IPS-NIHi7 (cell line): ENCODE results near the gene PRMT5.
A peak's percentile ranks its signal among the peaks of the same experiment; 100 is the strongest.

Experiments used
- DNase-seq: peaks from one replicate; pipeline ENCODE4 v3.0.0; 2012; ENCODE audit warnings: mixed read lengths; ENCODE audit errors: extremely low spot score

PRMT5 gene

GRCh38 chr14:22897357-22897756, 31.8 kb downstream of the PRMT5 start:
- DNase-seq = no peak

GRCh38 chr14:22896760-22897159, 32.4 kb downstream of the PRMT5 start:
- no peak for DNase-seq

DNA sequence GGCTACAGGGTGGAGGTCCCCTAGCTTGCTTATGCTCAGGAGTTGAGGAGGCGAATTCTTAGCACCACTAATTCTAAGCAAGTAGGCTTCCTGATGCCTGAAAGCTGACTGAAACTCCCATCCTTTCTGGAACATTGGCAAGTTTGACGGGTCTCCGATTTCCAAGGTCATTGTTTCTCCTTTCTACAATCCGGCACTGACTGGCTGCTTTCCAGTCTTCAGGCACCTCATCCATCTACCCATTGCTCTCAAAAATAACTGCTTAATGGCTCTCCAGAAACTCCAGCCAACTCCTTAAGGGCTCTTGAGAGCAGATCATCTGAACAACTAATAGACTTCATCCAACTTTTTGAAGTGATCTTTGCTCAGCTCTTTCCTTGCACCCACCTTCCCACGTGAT, 32.8 kb downstream of the PRMT5 start:
- DNase-seq = no peak

GRCh38 chr14:22895402-22895801, 33.8 kb downstream of the PRMT5 start:
- no peak for DNase-seq

DNA sequence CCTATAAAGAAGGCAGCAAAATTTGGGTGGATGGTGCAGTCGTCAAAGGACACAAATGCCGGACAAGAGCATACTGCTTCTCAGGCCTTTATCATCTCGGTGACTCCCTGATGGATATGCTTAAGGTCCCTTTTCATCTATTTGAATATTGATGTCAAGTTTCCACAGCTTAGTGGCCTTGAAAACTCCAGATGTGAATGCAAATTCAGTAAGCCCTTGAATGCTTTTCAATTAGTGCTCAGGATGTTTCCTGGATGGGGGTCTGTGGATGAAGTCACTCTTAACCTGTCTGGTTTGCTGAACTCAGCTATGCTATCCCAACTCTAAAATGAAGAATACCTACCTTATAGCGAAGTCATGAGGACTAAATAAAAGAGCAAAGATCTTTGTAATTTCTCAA, 35.5 kb downstream of the PRMT5 start:
- DNase-seq = no peak

GRCh38 chr14:22892488-22892887, 36.7 kb downstream of the PRMT5 start:
- no peak for DNase-seq

GRCh38 chr14:22890416-22890815, 38.8 kb downstream of the PRMT5 start:
- no peak for DNase-seq

- DNase-seq = no peak
Measured at GRCh38 chr14:22888662-22889061, 40.5 kb downstream of the PRMT5 start.

- DNase-seq = no peak
Measured at GRCh38 chr14:22887990-22888378, 41.2 kb downstream of the PRMT5 start.

GRCh38 chr14:22887260-22887989, 41.8 kb downstream of the PRMT5 start:
- peak; percentile 77 for DNase-seq

DNA sequence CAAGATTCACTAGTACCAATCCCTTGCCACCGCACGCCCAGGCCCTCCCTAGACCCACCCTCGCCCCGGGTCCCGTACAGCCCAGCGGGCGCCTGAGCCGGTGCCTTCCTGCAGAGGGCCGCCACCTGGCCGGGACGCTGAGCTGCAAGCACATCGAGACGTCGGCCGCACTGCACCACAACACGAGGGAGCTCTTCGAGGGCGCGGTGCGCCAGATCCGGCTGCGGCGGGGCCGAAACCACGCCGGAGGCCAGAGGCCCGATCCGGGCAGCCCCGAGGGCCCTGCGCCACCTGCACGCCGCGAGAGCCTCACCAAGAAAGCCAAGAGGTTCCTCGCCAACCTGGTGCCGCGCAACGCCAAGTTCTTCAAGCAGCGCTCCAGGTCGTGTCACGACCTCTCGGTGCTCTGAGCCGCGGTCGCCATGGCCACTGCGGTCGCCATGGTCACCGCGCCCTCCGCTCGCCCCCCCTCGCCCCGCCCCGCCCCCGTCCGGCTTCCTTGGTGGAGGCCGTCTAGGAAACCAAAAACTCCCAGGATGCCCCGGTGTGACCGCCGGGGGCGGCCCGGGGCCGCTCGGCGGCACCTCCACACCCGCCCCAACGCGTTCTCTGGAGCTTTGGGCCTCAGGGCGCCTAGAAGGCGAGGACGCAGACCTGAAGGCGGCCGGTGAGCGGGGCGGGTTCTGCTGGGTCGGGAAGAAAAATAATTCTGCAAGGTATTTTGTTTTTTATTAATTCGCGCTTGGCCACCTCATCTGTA, 42.5 kb downstream of the PRMT5 start:
- DNase-seq = peak; percentile 77

DNA sequence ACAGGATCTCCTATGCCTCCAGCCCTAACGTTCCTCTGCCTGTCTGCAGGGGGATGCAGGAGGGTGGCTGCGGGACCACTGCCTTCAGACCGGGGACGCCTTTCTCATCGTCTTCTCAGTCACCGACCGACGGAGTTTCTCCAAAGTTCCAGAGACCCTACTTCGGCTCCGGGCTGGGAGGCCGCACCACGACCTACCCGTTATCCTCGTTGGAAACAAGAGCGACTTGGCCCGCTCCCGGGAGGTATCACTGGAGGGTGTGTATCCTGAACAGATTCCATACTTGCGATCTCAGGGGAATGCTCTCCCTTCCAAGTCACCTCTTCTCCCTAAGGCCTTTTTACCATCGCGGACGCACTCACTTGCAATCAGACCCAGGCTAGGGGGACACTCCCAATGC, 43.2 kb downstream of the PRMT5 start:
- no peak for DNase-seq

DNA sequence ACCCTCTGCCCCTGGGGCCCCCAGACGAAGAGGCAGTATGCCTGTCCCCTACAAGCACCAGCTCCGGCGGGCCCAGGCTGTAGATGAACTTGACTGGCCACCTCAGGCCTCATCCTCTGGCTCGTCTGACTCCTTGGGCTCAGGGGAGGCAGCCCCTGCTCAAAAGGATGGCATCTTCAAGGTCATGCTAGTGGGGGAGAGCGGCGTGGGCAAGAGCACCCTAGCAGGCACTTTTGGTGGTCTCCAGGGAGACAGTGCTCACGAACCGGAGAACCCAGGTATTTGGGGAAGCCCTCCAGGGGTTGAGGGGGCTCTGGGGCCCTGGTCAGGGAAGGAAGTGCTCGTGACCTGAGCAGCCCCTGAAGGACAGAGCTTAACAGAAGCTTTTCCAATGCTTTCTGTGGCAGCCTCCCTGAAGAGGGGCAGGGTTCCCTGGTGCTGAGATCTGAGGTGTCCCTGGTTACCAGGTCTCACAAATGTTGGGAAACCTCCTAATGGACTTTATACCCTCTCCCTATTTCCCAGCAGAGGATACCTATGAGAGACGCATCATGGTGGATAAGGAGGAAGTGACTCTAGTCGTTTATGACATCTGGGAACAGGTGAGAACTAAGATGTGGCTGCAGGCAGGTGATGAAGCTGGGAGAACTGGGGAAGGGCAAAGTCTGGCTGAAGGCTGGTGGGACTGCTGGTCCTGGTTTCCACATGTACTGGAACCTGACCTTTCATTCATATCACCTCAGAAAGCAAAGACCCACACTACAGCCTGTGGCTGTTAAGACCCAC, 44.2 kb downstream of the PRMT5 start:
- no peak for DNase-seq

DNA sequence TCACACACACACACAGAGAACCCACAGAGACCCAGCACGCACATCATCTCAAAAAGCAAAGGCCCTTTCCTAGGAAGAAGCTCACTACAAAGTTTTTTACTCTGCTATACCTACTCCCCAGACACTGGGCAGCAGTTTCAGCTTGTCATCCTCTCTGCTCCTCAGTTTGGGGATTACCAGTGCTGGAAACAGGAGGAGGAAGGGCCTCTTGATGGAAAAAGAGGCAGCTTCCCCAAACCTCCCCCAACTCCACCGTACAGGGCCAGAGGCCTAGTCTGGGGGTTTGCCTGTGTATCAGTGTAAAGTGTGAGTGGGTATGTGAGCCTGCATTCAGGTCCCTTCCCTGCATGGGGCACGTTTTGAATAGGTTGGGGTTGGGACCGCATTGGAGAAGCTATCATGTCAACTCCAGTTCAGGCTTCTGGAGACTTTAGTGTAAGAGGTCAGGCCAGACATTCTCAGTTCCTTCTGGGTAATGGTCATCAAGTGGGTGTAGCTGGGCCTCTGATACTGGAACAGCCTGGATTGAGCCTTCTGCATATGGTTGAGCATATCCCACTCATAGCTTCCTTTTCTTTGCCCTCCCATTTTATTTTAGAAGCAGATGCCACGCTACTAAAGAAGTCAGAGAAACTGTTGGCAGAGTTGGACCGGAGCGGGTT, 45.0 kb downstream of the PRMT5 start:
- DNase-seq = no peak

DNA sequence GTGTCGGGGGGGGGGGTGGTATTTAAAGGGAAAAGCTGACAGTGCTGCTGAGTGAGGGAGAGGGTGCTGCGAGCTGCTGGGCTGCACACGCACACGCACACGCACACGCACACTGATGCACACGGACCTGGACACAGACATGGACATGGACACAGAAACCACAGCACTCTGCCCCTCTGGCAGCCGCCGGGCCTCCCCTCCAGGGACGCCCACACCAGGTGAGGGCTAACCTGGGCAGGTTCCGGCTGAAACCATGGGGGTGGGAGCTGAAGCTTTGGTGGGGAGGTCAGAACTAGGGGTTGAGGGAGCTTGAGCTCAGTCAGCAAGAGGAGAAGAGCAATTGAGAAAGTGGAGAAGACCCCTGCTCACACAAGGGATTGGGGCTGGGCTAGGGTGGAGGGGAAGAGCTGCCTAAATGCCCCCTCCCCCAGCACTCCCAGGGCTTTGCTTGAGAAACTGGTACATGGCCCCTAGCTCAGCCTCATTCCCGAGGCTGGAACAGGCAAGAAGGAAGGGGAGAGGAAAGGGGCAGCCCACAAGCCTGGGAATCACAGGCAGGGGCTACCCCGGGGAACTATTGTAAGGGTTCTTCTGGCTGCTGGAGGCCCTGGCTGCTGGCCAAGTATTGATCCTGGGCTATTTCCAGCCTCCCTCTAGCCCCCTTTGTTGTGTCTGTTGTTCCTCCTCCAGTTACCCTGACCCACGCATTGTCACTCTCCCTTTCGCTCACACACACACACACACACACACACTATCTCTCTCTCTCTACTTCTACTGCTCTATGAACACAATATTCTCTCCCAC, 45.8 kb downstream of the PRMT5 start, which contains the start of gene REM2:
Gene REM2 (plus strand): TSS at position 50 of the 804 bp plus-strand sequence. CDS start 66 bp downstream, at position 116.
- DNase-seq = peak; percentile 40

DNA sequence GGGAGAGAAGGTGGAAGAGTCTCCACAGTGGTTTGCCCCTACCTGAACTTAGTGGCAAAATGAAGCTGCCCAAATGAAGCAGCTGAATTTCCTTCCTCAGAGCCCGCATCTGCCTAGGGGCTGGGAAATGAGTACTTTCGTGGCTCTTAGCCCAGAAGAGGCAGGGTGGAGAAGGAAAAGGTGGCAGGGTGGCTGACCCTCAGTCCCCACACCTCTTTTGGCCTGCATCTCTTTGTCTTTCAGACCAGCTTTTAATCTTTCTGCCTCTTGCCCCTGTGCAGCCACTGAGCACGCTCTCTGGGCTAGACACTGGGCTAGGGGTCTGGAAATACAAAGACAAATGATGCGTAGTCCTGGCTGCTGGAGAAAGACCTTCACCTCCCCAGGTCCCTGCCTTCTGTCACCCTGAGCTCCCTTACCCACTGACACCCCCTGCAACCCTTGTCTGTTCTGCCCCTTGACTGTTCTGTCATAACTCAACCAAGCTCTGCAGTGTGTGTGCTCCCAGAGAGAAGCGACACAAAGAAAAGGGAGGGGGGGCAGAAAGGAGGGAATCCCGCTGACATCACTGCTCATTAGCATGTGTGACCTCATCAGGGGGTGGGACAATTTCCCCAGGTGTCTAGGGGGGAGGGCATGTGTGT, 46.5 kb downstream of the PRMT5 start:
- DNase-seq = peak; percentile 80

DNA sequence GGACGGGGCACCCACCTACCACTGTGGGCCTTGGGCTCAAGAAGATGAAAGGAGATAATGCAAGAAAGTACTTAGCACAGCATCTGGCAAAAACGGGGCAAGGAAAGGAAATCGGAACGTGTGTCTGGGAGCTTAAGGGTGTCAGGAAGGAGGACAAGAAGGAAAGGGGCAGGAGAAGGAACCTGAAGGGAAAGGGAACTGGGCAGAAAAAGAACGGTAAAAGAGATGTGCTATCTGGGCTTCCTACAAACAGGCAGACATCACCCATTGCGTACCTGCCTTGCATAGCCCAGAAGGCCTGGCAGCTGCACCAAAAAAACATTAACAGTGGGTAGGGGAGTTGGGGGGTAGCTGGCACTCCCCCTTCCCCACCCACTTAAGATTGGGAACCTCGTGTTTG, 47.1 kb downstream of the PRMT5 start:
- DNase-seq = no peak

DNA sequence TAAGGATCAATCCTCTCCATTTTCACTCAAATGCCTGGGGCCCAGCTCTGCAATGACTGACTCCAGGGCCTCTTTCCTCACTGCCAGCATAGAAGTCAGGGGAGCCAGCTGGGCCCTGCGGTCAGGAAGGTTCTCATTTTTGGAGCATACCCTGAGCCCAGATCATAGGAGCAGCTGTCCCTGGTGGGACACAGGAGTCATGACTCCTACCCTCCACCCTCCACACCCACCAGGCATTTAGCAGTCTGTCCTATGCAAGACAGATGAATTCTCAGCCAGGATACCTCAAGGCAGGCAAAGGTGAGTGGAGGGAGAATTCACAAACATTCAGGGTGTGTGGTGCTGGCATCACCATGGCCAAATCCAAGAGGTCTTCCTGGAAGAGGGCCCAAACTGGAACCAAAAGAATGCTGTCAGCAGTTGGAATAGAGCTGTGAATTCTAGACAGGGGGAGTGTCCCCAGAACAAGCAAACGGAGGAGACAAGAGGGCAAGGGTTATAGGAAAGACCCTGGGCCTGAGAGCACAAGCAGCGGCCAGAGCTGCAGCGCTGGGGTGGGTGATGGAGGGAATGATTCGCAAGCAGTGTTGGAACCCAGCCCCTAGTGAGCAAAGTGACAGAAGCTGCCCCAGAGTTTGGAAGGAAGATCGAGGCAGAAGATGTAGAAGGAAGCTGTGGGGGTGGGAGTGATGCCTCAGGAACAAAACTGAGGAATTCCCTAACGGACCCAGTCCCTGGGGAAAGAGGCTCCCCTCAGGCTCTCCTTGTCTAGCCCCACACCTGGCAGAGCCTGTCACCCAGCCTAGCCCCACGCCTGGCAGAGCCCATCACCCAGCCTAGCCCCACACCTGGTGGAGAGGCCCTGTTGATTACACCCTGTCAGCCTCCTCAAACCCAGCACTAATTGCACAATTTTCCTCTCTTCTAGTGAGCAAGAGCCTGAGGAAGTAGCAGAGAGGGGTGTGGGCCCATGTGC, 50.6 kb downstream of the PRMT5 start:
- DNase-seq = no peak

GRCh38 chr14:22877000-22877501, 52.1 kb downstream of the PRMT5 start:
- DNase-seq = no peak
